ENCODE data around the gene DONSON.
A peak's percentile ranks its signal among the peaks of the same experiment; 100 is the strongest.
"Not testable (repeated sequence)": the region's sequence is repeated elsewhere in the genome, so short reads cannot be mapped to it uniquely, and the experiment has no call there.

DONSON gene

GRCh38 chr21:33588485-33589335, at the start of gene DONSON:
Gene DONSON, minus strand, starts transcription at chr21:33588684. Its CDS starts 43 bp downstream, at chr21:33588641.
- peak; percentile 18 for DNase-seq (ENCODE audit: low read depth)
- H3K4me3 ChIP-seq (ENCODE audit: low read length): peak within 1 kb of the TSS; percentile 84
- TF ChIP-seq CTCF (conservative IDR thresholded peaks at IDR 0.05; ENCODE audit: low read depth, low read length): no peak

GRCh38 chr21:33634254-33634653, 45.8 kb upstream of the DONSON start:
- DNase-seq (ENCODE audit: low read depth): no peak
- TF ChIP-seq CTCF (conservative IDR thresholded peaks at IDR 0.05; ENCODE audit: low read depth, low read length): no peak
- H3K4me3 ChIP-seq (ENCODE audit: low read length): no peak overlapping the region

GRCh38 chr21:33626151-33626550, 37.7 kb upstream of the DONSON start:
- not testable (repeated sequence) for H3K4me3 ChIP-seq (ENCODE audit: low read length); DNase-seq (ENCODE audit: low read depth)

GRCh38 chr21:33622253-33622652, 33.8 kb upstream of the DONSON start:
- TF ChIP-seq CTCF (conservative IDR thresholded peaks at IDR 0.05; ENCODE audit: low read depth, low read length): no peak
- DNase-seq (ENCODE audit: low read depth): no peak

GRCh38 chr21:33619726-33620125, 31.2 kb upstream of the DONSON start:
- H3K4me3 ChIP-seq (ENCODE audit: low read length): no peak overlapping the region
- no peak for DNase-seq (ENCODE audit: low read depth)
- no peak for TF ChIP-seq CTCF (conservative IDR thresholded peaks at IDR 0.05; ENCODE audit: low read depth, low read length)

More at GRCh38 chr21:33622253-33622652, 33.8 kb upstream of the DONSON start:
- no peak overlapping the region for H3K4me3 ChIP-seq (ENCODE audit: low read length)

- H3K4me3 ChIP-seq (ENCODE audit: low read length): no peak overlapping the region
- TF ChIP-seq CTCF (conservative IDR thresholded peaks at IDR 0.05; ENCODE audit: low read depth, low read length): no peak
- no peak for DNase-seq (ENCODE audit: low read depth)
These were observed 29.9 kb upstream of the DONSON start for GRCh38 chr21:33618407-33618806.

GRCh38 chr21:33617565-33617964, 29.1 kb upstream of the DONSON start:
- not testable (repeated sequence) for DNase-seq (ENCODE audit: low read depth); H3K4me3 ChIP-seq (ENCODE audit: low read length)

- no peak for TF ChIP-seq CTCF (conservative IDR thresholded peaks at IDR 0.05; ENCODE audit: low read depth, low read length)
- no peak overlapping the region for H3K4me3 ChIP-seq (ENCODE audit: low read length)
- DNase-seq (ENCODE audit: low read depth): no peak
These were observed 22.7 kb upstream of the DONSON start for GRCh38 chr21:33611006-33611744.
